IMR-90 (cell line): ENCODE measurements around the gene ELAVL1. TPM values are rescaled to one million over a fixed set of nuclear protein-coding genes. Genes with fewer than 3 reads are reported as not detected.
A peak's percentile ranks its signal among the peaks of the same experiment; 100 is the strongest.

Source experiments
- ATAC-seq: fragments of 200-7000 bp; cut with Tn5 transposase; 2 replicates; pipeline ENCODE4 v1.9.1; 2020; ENCODE audit warnings: low read depth, mild to moderate bottlenecking, moderate library complexity
- BruUV-seq: library from RNA; stranded (reverse); fragments of 400-500 nt; replicated peaks from 2 replicates; lab custom pipeline; 2021; lab: Mats Ljungman, UMichigan
- CTCF ChIA-PET: fragments of 300-600 bp; formaldehyde crosslinking; extraction: SDS; loops from one replicate; lab custom pipeline; 2021; ENCODE audit warnings: antibody characterized with exemption; lab: Yijun Ruan, JAX
- POLR2A ChIA-PET: fragments of 300-600 bp; sonication (Branson Sonifier 250); formaldehyde crosslinking; loops from one replicate; lab custom pipeline; 2022; ENCODE audit warnings: antibody characterized with exemption; ENCODE audit not compliant: unreplicated experiment; lab: Charles Lee
- DNase-seq: peaks from one replicate; pipeline ENCODE4 v3.0.0; 2013
- H2AFZ ChIP-seq: replicated peaks from 2 replicates; pipeline ENCODE3; 2013; ENCODE audit warnings: low read length, mild to moderate bottlenecking; ENCODE audit not compliant: poor library complexity
- H2AK5ac ChIP-seq: 2 replicates; pipeline ENCODE4 v1.6.1; 2013; ENCODE audit warnings: low read depth, low read length, inconsistent platforms
- H2AK9ac ChIP-seq: replicated peaks from 2 replicates; pipeline ENCODE3; 2013; ENCODE audit warnings: mild to moderate bottlenecking, low read depth, low read length, moderate library complexity; ENCODE audit not compliant: poor library complexity
- H2BK120ac ChIP-seq: 2 replicates; pipeline ENCODE4 v1.6.1; 2013; ENCODE audit warnings: low read depth, low read length, inconsistent platforms
- H2BK15ac ChIP-seq: 3 replicates; pipeline ENCODE4 v1.6.1; 2013; ENCODE audit warnings: low read depth, low read length, inconsistent platforms
- H2BK20ac ChIP-seq: 2 replicates; pipeline ENCODE4 v1.6.1; 2013; ENCODE audit warnings: low read depth, mild to moderate bottlenecking, inconsistent platforms, low read length, moderate library complexity
- H2BK5ac ChIP-seq: 2 replicates; pipeline ENCODE4 v1.6.1; 2013; ENCODE audit warnings: mild to moderate bottlenecking, low read depth, low read length, inconsistent platforms; ENCODE audit not compliant: poor library complexity, severe bottlenecking
- H3K14ac ChIP-seq: replicated peaks from 2 replicates; pipeline ENCODE4 v1.6.1; 2013; ENCODE audit warnings: low read depth, low read length, inconsistent platforms
- H3K18ac ChIP-seq: 2 replicates; pipeline ENCODE4 v1.6.1; 2013; ENCODE audit warnings: low read depth, low read length, control low read depth
- H3K23ac ChIP-seq: 2 replicates; pipeline ENCODE4 v1.6.1; 2013; ENCODE audit warnings: low read depth, low read length, inconsistent platforms
- H3K27ac ChIP-seq: 2 replicates; pipeline ENCODE4 v1.5.1; 2013; ENCODE audit warnings: mild to moderate bottlenecking, control low read depth, low read length; ENCODE audit not compliant: insufficient read depth
- H3K27me3 ChIP-seq: 2 replicates; pipeline ENCODE4 v1.6.1; 2013; ENCODE audit warnings: low read length; ENCODE audit not compliant: control insufficient read depth, insufficient read depth
- H3K36me3 ChIP-seq: 2 replicates; pipeline ENCODE4 v1.6.1; 2013; ENCODE audit warnings: low read length, mixed read lengths; ENCODE audit not compliant: control insufficient read depth, insufficient read depth
- H3K4ac ChIP-seq: 2 replicates; pipeline ENCODE4 v1.6.1; 2013; ENCODE audit warnings: low read depth, low read length, inconsistent platforms
- H3K4me1 ChIP-seq: 2 replicates; pipeline ENCODE4 v1.6.1; 2013; ENCODE audit warnings: low read length, mixed read lengths; ENCODE audit not compliant: control insufficient read depth, insufficient read depth
- H3K4me2 ChIP-seq: 2 replicates; pipeline ENCODE4 v1.6.1; 2013; ENCODE audit warnings: low read depth, mild to moderate bottlenecking, control low read depth, low read length, moderate library complexity
- H3K4me3 ChIP-seq: 2 replicates; pipeline ENCODE4 v1.5.1; 2013; ENCODE audit warnings: low read depth, mild to moderate bottlenecking, control low read depth, low read length, moderate library complexity; ENCODE audit not compliant: insufficient read depth
- H3K56ac ChIP-seq: 2 replicates; pipeline ENCODE4 v1.6.1; 2013; ENCODE audit warnings: low read length, inconsistent platforms; ENCODE audit not compliant: insufficient read depth; ENCODE audit errors: extremely low read depth
- H3K79me1 ChIP-seq, 2 experiments: 2 replicates each; pipeline ENCODE4 v1.6.1; 2013; ENCODE audit warnings: low read length in 2 of 2, inconsistent platforms in 1 of 2, low read depth in 1 of 2
- H3K9ac ChIP-seq: 2 replicates; pipeline ENCODE4 v1.6.1; 2013; ENCODE audit warnings: low read depth, low read length, control low read depth
- H3K9me1 ChIP-seq: 2 replicates; pipeline ENCODE4 v1.6.1; 2013; ENCODE audit warnings: low read length, inconsistent platforms; ENCODE audit not compliant: insufficient read depth
- H3K9me3 ChIP-seq: 2 replicates; pipeline ENCODE4 v1.6.1; 2013; ENCODE audit warnings: low read length; ENCODE audit not compliant: control insufficient read depth, insufficient read depth
- H4K20me1 ChIP-seq: 2 replicates; pipeline ENCODE4 v1.6.1; 2013; ENCODE audit warnings: low read length, inconsistent platforms; ENCODE audit not compliant: insufficient read depth
- H4K5ac ChIP-seq: 2 replicates; pipeline ENCODE4 v1.6.1; 2013; ENCODE audit warnings: mild to moderate bottlenecking, low read depth, low read length, control low read depth
- H4K8ac ChIP-seq, 2 experiments: 2 replicates each; pipeline ENCODE4 v1.6.1; 2013; ENCODE audit warnings: low read depth in 2 of 2, low read length in 2 of 2, control low read depth in 1 of 2, inconsistent platforms in 1 of 2
- H4K91ac ChIP-seq: 2 replicates; pipeline ENCODE4 v1.6.1; 2013; ENCODE audit warnings: low read depth, low read length, inconsistent platforms; ENCODE audit not compliant: insufficient read depth
- CHD1 ChIP-seq: IDR thresholded peaks from 2 replicates; pipeline ENCODE4 v1.6.1; 2012; ENCODE audit warnings: low read depth, low read length, improper control_type of control experiment
- CTCF ChIP-seq: conservative IDR thresholded peaks from 2 replicates; pipeline ENCODE4 v1.5.1; 2012; ENCODE audit warnings: mild to moderate bottlenecking, low read depth, low read length, improper control_type of control experiment
- MAFK ChIP-seq: IDR thresholded peaks from 2 replicates; pipeline ENCODE4 v1.6.1; 2012; ENCODE audit warnings: low read depth, low read length, improper control_type of control experiment
- MAZ ChIP-seq: IDR thresholded peaks from 2 replicates; pipeline ENCODE4 v1.6.1; 2012; ENCODE audit warnings: low read depth, mild to moderate bottlenecking, low read length, improper control_type of control experiment, moderate library complexity, borderline replicate concordance
- NFE2L2 ChIP-seq: fragments of 150-350 bp; IDR thresholded peaks from 2 replicates; pipeline ENCODE4 v1.6.1; 2016; ENCODE audit warnings: low read depth, mild to moderate bottlenecking, low read length
- RAD21 ChIP-seq: IDR thresholded peaks from 2 replicates; pipeline ENCODE4 v1.6.1; 2012; ENCODE audit warnings: low read length, improper control_type of control experiment
- RFX5 ChIP-seq: IDR thresholded peaks from 2 replicates; pipeline ENCODE4 v1.8.0; 2012; ENCODE audit warnings: low read depth, mild to moderate bottlenecking, low read length, moderate library complexity
- SMC3 ChIP-seq: fragments of 150-350 bp; IDR thresholded peaks from 2 replicates; pipeline ENCODE4 v1.6.1; 2016; ENCODE audit warnings: low read depth, mild to moderate bottlenecking, antibody characterized with exemption, low read length, moderate library complexity
- WGBS, 2 experiments: methylation state at CpG; one replicate each; pipeline versions ENCODE4 v1.1.5 to v1.1.7; 2013; ENCODE audit warnings: missing lambda C conversion rate in 2 of 2; ENCODE audit not compliant: insufficient read length in 1 of 2; ENCODE audit errors: extremely low coverage in 2 of 2; 5-methylcytosine and 5-hydroxymethylcytosine counted together
- dilution Hi-C: fragments of 300-500 bp; cut with HindIII; formaldehyde crosslinking; loops from one replicate; pipeline ENCODE4 v1.14.3; 2018; ENCODE audit warnings: low sequenced_read_pairs; ENCODE audit not compliant: unreplicated experiment
- in situ Hi-C: fragments of 300-500 bp; cut with MboI; formaldehyde crosslinking; loops from 3 replicates; pipeline ENCODE4 v1.14.3; 2019; ENCODE audit warnings: low sequenced_read_pairs, inconsistent platforms, mixed read lengths
- intact Hi-C: fragments of 100-400 bp; cut with micrococcal nuclease; formaldehyde crosslinking; loops from 2 replicates; pipeline ENCODE4 v1.10.0; 2022
- polyA plus RNA-seq, 3 experiments: library from polyadenylated mRNA; depleted of rRNA; stranded (reverse); fragments of >200 nt; gene quantifications; 2 replicates each; pipeline ENCODE4 v1.2.3, GENCODE V29; 2012; ENCODE audit warnings: low replicate concordance in 1 of 3
- total RNA-seq: library from RNA; depleted of rRNA; stranded (reverse); fragments of >200 nt; gene quantifications from 2 replicates; pipeline ENCODE4 v1.2.3, GENCODE V29; 2012

The ELAVL1 gene
- total and polyA plus RNA-seq, 2 of the 4 experiments (the other 2 are of a cell fraction), result 55.6 to 59.0 TPM

- no TSS peak for BruUV-seq
- intact Hi-C loops, result loop anchor here (1.0 kb wide), 2 partner anchors 31 to 282 kb away; no protein-coding TSS in a partner anchor
- in situ Hi-C loops, result loop anchor here (10.0 kb wide), 1 partner anchor 284 kb away; no protein-coding TSS in a partner anchor
- Histone ChIP-seq H2AFZ (peak overlapping the region; percentile 32), H4K5ac (no peak overlapping the region), H3K4me2 (no peak overlapping the region), H2AK9ac (peak overlapping the region; percentile 24), H3K27me3 (no peaks in the 10 kb centered on the region), H2BK5ac (no peak overlapping the region), H3K9me3 (no peaks in the 10 kb centered on the region), H3K36me3 (peaks cover 59% of the 10 kb centered on the region), H2AK5ac (no peak overlapping the region), H3K9ac (no peak overlapping the region), H2BK120ac (no peak overlapping the region), H3K56ac (no peak overlapping the region), H2BK15ac (no peak overlapping the region), H4K8ac (no peak overlapping the region), H3K18ac (no peak overlapping the region), H3K27ac (no peak overlapping the region), H3K23ac (no peak overlapping the region), H3K4me3 (no peak overlapping the region), H4K20me1 (peaks cover 34% of the 10 kb centered on the region), H4K91ac (no peak overlapping the region), H3K79me1 (peaks cover 16 to 38% of the 10 kb centered on the region in 2 experiments; a peak in 3 of 4 replicates), H2BK20ac (no peak overlapping the region), H3K4me1 (no peaks in the 10 kb centered on the region), H3K9me1 (no peaks in the 10 kb centered on the region), H3K4ac (no peak overlapping the region), H3K14ac (no peak overlapping the region)
- TF ChIP-seq MAFK, result no peak
- TF ChIP-seq RFX5, result no peak
- TF ChIP-seq CHD1, result no peak
- TF ChIP-seq NFE2L2, result no peak
- TF ChIP-seq MAZ, result no peak
- TF ChIP-seq CTCF, result peak; percentile 69
- peak; percentile 81 for TF ChIP-seq RAD21
- TF ChIP-seq SMC3, result peak; percentile 70
- DNase-seq (peak; percentile 28), ATAC-seq (peak; percentile 92)
- dilution Hi-C loops, result no loop called here
- 80% methylated on average over 1 of the region's 12 CpGs; no CpG with 5 or more reads in 1 of the 2 experiments for WGBS, 2 experiments
- ChIA-PET POLR2A (no interaction called here), CTCF (interaction anchor here (0.5 to 1.6 kb wide), 4 partner anchors 10 to 207 kb away, joined by 3 to 4 read pairs (median 4); no protein-coding TSS in a partner anchor)
These were observed 34.6 kb downstream of the ELAVL1 start for GRCh38 chr19:7970716-7971448.
